OCI-LY7 (cell line): Measurements from ENCODE around the gene ABCB1. TPM values are rescaled to one million over a fixed set of nuclear protein-coding genes. Genes with fewer than 3 reads are reported as not detected.

ENCODE experiments used
- Bru-seq: library from RNA; stranded (reverse); fragments of 400-500 nt; gene quantifications from one replicate; lab custom pipeline; 2021; lab: Mats Ljungman, UMichigan
- BruChase-seq, 2 experiments: library from RNA; stranded (reverse); fragments of 400-500 nt; gene quantifications; one replicate each; lab custom pipeline; 2021; lab: Mats Ljungman, UMichigan
- BruUV-seq: library from RNA; stranded (reverse); fragments of 400-500 nt; replicated peaks from 2 replicates; lab custom pipeline; 2021; lab: Mats Ljungman, UMichigan
- CTCF ChIA-PET: fragments of 300-600 bp; sonication (Branson Sonifier 250); formaldehyde crosslinking; loops from one replicate; lab custom pipeline; 2022; ENCODE audit warnings: antibody characterized with exemption; ENCODE audit not compliant: unreplicated experiment; lab: Charles Lee
- POLR2A ChIA-PET: fragments of 300-600 bp; sonication (Branson Sonifier 250); formaldehyde crosslinking; loops from one replicate; lab custom pipeline; 2022; ENCODE audit warnings: antibody characterized with exemption; lab: Charles Lee
- DNase-seq: peaks from one replicate; pipeline ENCODE4 v3.0.0-alpha.2; 2015; ENCODE audit warnings: low spot score
- H2AFZ ChIP-seq: fragments of 200-600 bp; sonication (generic), shearing (Covaris generic); 2 replicates; pipeline ENCODE4 v1.6.1; 2014; ENCODE audit warnings: mild to moderate bottlenecking, antibody characterized with exemption, low read length, moderate library complexity
- H3K27ac ChIP-seq: fragments of 200-600 bp; sonication (generic); 2 replicates; pipeline ENCODE4 v1.5.1; 2014; ENCODE audit warnings: mixed run types, low read depth, mild to moderate bottlenecking, moderate library complexity, low read length, inconsistent platforms; ENCODE audit not compliant: poor library complexity, severe bottlenecking
- H3K36me3 ChIP-seq: fragments of 200-600 bp; sonication (generic); 2 replicates; pipeline ENCODE4 v1.6.1; 2014; ENCODE audit warnings: mild to moderate bottlenecking, antibody characterized with exemption, low read length, moderate library complexity, mixed read lengths; ENCODE audit not compliant: insufficient read depth
- H3K4me1 ChIP-seq: fragments of 200-600 bp; sonication (generic); 2 replicates; pipeline ENCODE4 v1.5.1; 2014; ENCODE audit warnings: mild to moderate bottlenecking, low read length; ENCODE audit not compliant: insufficient read depth, poor library complexity, severe bottlenecking
- H3K4me2 ChIP-seq: fragments of 200-600 bp; sonication (generic); 2 replicates; pipeline ENCODE4 v1.6.1; 2014; ENCODE audit warnings: mild to moderate bottlenecking, low read length
- H3K4me3 ChIP-seq: fragments of 200-600 bp; sonication (generic); 2 replicates; pipeline ENCODE4 v1.5.1; 2014; ENCODE audit warnings: mild to moderate bottlenecking, low read depth, low read length; ENCODE audit not compliant: poor library complexity, severe bottlenecking
- H3K79me2 ChIP-seq: fragments of 200-600 bp; sonication (generic); 2 replicates; pipeline ENCODE4 v1.6.1; 2016; ENCODE audit warnings: low read depth, mild to moderate bottlenecking, low read length, moderate library complexity, mixed read lengths; ENCODE audit not compliant: insufficient read depth
- H3K9me2 ChIP-seq: fragments of 200-600 bp; sonication (generic); 2 replicates; pipeline ENCODE4 v1.6.1; 2016; ENCODE audit warnings: mild to moderate bottlenecking, low read length, mixed read lengths; ENCODE audit not compliant: insufficient read depth
- H3K9me3 ChIP-seq: fragments of 200-600 bp; sonication (generic); 2 replicates; pipeline ENCODE4 v1.6.1; 2014; ENCODE audit warnings: mild to moderate bottlenecking, mixed run types, low read length, mixed read lengths
- H4K20me1 ChIP-seq: fragments of 200-600 bp; sonication (generic); 2 replicates; pipeline ENCODE4 v1.6.1; 2014; ENCODE audit warnings: mild to moderate bottlenecking, antibody characterized with exemption, low read length, moderate library complexity, mixed read lengths; ENCODE audit not compliant: insufficient read depth
- CTCF ChIP-seq: fragments of 200-600 bp; sonication (generic); conservative IDR thresholded peaks from 2 replicates; pipeline ENCODE4 v1.5.1; 2014; ENCODE audit warnings: mild to moderate bottlenecking, antibody characterized with exemption, low read length, moderate library complexity, mixed read lengths
- EZH2phosphoT487 ChIP-seq: fragments of 200-600 bp; sonication (generic); IDR thresholded peaks from 2 replicates; pipeline ENCODE4 v1.6.1; 2018; ENCODE audit warnings: low read depth, borderline replicate concordance, mild to moderate bottlenecking, mixed run types, antibody characterized with exemption, low read length, moderate library complexity, mixed read lengths
- intact Hi-C: fragments of 100-400 bp; cut with micrococcal nuclease; formaldehyde crosslinking; loops from one replicate; pipeline ENCODE4 v1.10.0; 2022; ENCODE audit not compliant: unreplicated experiment
- long read RNA-seq: library from polyadenylated mRNA; stranded (forward); transcript quantifications from one replicate; pipeline ENCODE4 v2.0.0, GENCODE V29; 2022
- total RNA-seq, 2 experiments: library from RNA; depleted of rRNA in 1 of 2; stranded (reverse); fragments of >200 nt in 1 of 2; shearing (Covaris generic) in 1 of 2; gene quantifications; 2 replicates each; pipeline ENCODE4 v1.2.3, GENCODE V29; 2014 to 2022

Gene ABCB1
- total RNA-seq (2014; rRNA removed; shearing (Covaris generic)) (not detected in 2 replicates), total RNA-seq (2022) (not detected in 2 replicates), Bru-seq, nascent RNA (percentile 2 among the genes with signal in this experiment), BruChase-seq, experiment 1, labeled RNA remaining after a 6-hour chase (percentile 2 among the genes with signal in this experiment), BruChase-seq, experiment 2, labeled RNA remaining after a 2-hour chase (percentile 2 among the genes with signal in this experiment)
- long read RNA-seq, result 0 reads

GRCh38 chr7:87600130-87601124, at the start of gene ABCB1:
TSS of gene ABCB1 (minus strand) at chr7:87600884. CDS start at chr7:87600184, 700 bp downstream.
- ChIA-PET CTCF (interaction anchor here (0.6 kb wide), 1 partner anchor 10 kb away, joined by 3 read pairs; no protein-coding TSS in a partner anchor), POLR2A (interaction anchor here (0.6 to 0.9 kb wide), 2 partner anchors 27 to 30 kb away, joined by 3 read pairs; no protein-coding TSS in a partner anchor)
- DNase-seq, result no peak
- no peaks in the 10 kb centered on the region for H3K9me3 ChIP-seq
- no TSS peak for BruUV-seq
- H4K20me1 ChIP-seq, result no peaks in the 10 kb centered on the region
- no peak within 1 kb of the TSS for H3K27ac ChIP-seq
- no peaks in the 10 kb centered on the region for H3K9me2 ChIP-seq
- peak within 1 kb of the TSS; percentile 60; the same call in 1 of the 2 replicates for H3K4me2 ChIP-seq
- H2AFZ ChIP-seq, result no peak within 1 kb of the TSS
- H3K4me3 ChIP-seq, result no peak within 1 kb of the TSS
- intact Hi-C loops, result no loop called here
- TF ChIP-seq CTCF (no peak), EZH2phosphoT487 (no peak)
- no peaks in the 10 kb centered on the region for H3K4me1 ChIP-seq
- no peaks in the 10 kb centered on the region for H3K79me2 ChIP-seq
- H3K36me3 ChIP-seq, result no peaks in the 10 kb centered on the region

GRCh38 chr7:87648316-87648715, 47.6 kb upstream of the ABCB1 start:
- TF ChIP-seq CTCF (no peak), EZH2phosphoT487 (no peak)
- Histone ChIP-seq H3K4me1 (no peaks in the 10 kb centered on the region), H3K9me2 (no peaks in the 10 kb centered on the region), H3K4me3 (no peak overlapping the region), H3K36me3 (no peaks in the 10 kb centered on the region), H3K27ac (no peak overlapping the region), H3K79me2 (no peaks in the 10 kb centered on the region), H3K4me2 (no peak overlapping the region), H4K20me1 (no peaks in the 10 kb centered on the region), H2AFZ (no peak overlapping the region), H3K9me3 (no peaks in the 10 kb centered on the region)
- BruUV-seq, result no TSS peak
- intact Hi-C loops, result no loop called here
- DNase-seq, result no peak
- ChIA-PET POLR2A (no interaction called here), CTCF (no interaction called here)
